HEK293 (cell line): ENCODE measurements around the gene ZNF343.

Experiments used
- BCL11B ChIP-seq: fragments of 450-650 bp; formaldehyde crosslinking; IDR thresholded peaks from 2 replicates; pipeline ENCODE4 v1.5.1; 2016; ENCODE audit warnings: low read depth, missing biosample characterization, missing genetic modification characterization
- GLI2 ChIP-seq: fragments of 450-650 bp; formaldehyde crosslinking; IDR thresholded peaks from 2 replicates; pipeline ENCODE4; 2017; ENCODE audit warnings: missing biosample characterization, missing genetic modification characterization, low read depth, borderline replicate concordance
- GLI4 ChIP-seq: fragments of 450-650 bp; formaldehyde crosslinking; IDR thresholded peaks from 2 replicates; pipeline ENCODE4 v1.5.1; 2016; ENCODE audit warnings: missing biosample characterization, missing genetic modification characterization
- KLF10 ChIP-seq: fragments of 450-650 bp; IDR thresholded peaks from 2 replicates; pipeline ENCODE4 v1.5.1; 2018; ENCODE audit warnings: missing biosample characterization, mild to moderate bottlenecking, missing genetic modification characterization
- MZF1 ChIP-seq: fragments of 450-650 bp; formaldehyde crosslinking; IDR thresholded peaks from 2 replicates; pipeline ENCODE4 v1.5.1; 2017; ENCODE audit warnings: missing biosample characterization, missing genetic modification characterization, borderline replicate concordance
- OVOL3 ChIP-seq: fragments of 450-650 bp; formaldehyde crosslinking; IDR thresholded peaks from 2 replicates; pipeline ENCODE4 v1.5.1; 2016; ENCODE audit warnings: missing biosample characterization, missing genetic modification characterization
- SCRT1 ChIP-seq: fragments of 450-650 bp; formaldehyde crosslinking; IDR thresholded peaks from 2 replicates; pipeline ENCODE4 v1.5.1; 2016; ENCODE audit warnings: missing biosample characterization, missing genetic modification characterization, borderline replicate concordance
- ZBTB48 ChIP-seq: fragments of 450-650 bp; formaldehyde crosslinking; IDR thresholded peaks from 2 replicates; pipeline ENCODE4 v1.5.1; 2016; ENCODE audit warnings: missing biosample characterization, missing genetic modification characterization
- ZBTB8A ChIP-seq: fragments of 450-650 bp; formaldehyde crosslinking; IDR thresholded peaks from 2 replicates; pipeline ENCODE4 v1.5.1; 2016; ENCODE audit warnings: missing biosample characterization, missing genetic modification characterization
- ZEB2 ChIP-seq: fragments of 450-650 bp; formaldehyde crosslinking; IDR thresholded peaks from 2 replicates; pipeline ENCODE4 v1.5.1; 2016; ENCODE audit warnings: missing biosample characterization, missing genetic modification characterization
- ZFP3 ChIP-seq: fragments of 450-650 bp; formaldehyde crosslinking; IDR thresholded peaks from 2 replicates; pipeline ENCODE4 v1.5.1; 2016; ENCODE audit warnings: low read depth, missing biosample characterization, missing genetic modification characterization
- ZNF138 ChIP-seq: fragments of 450-650 bp; formaldehyde crosslinking; IDR thresholded peaks from 2 replicates; pipeline ENCODE4 v1.5.1; 2016; ENCODE audit warnings: missing biosample characterization, missing genetic modification characterization, borderline replicate concordance
- ZNF16 ChIP-seq: fragments of 450-650 bp; formaldehyde crosslinking; IDR thresholded peaks from 2 replicates; pipeline ENCODE4 v1.5.1; 2016; ENCODE audit warnings: low read depth, missing biosample characterization, missing genetic modification characterization
- ZNF214 ChIP-seq: fragments of 450-650 bp; formaldehyde crosslinking; IDR thresholded peaks from 2 replicates; pipeline ENCODE4 v1.5.1; 2017; ENCODE audit warnings: missing biosample characterization, mild to moderate bottlenecking, missing genetic modification characterization, borderline replicate concordance
- ZNF292 ChIP-seq: fragments of 450-650 bp; formaldehyde crosslinking; IDR thresholded peaks from 2 replicates; pipeline ENCODE4 v1.5.1; 2016; ENCODE audit warnings: low read depth, missing biosample characterization, missing genetic modification characterization, borderline replicate concordance
- ZNF311 ChIP-seq: fragments of 450-650 bp; formaldehyde crosslinking; IDR thresholded peaks from 2 replicates; pipeline ENCODE4 v1.5.1; 2017; ENCODE audit warnings: missing biosample characterization, missing genetic modification characterization, borderline replicate concordance
- ZNF366 ChIP-seq: fragments of 450-650 bp; formaldehyde crosslinking; conservative IDR thresholded peaks from 2 replicates; pipeline ENCODE4 v1.5.1; 2016; ENCODE audit warnings: missing biosample characterization, missing genetic modification characterization
- ZNF473 ChIP-seq: fragments of 450-650 bp; formaldehyde crosslinking; IDR thresholded peaks from 2 replicates; pipeline ENCODE4 v1.5.1; 2017; ENCODE audit warnings: missing biosample characterization, missing genetic modification characterization
- ZNF560 ChIP-seq: fragments of 450-650 bp; formaldehyde crosslinking; IDR thresholded peaks from 2 replicates; pipeline ENCODE4 v1.5.1; 2017; ENCODE audit warnings: missing biosample characterization, missing genetic modification characterization, borderline replicate concordance
- ZNF624 ChIP-seq: fragments of 450-650 bp; formaldehyde crosslinking; IDR thresholded peaks from 2 replicates; pipeline ENCODE4 v1.5.1; 2017; ENCODE audit warnings: missing biosample characterization, missing genetic modification characterization
- ZNF837 ChIP-seq: fragments of 450-650 bp; formaldehyde crosslinking; IDR thresholded peaks from 2 replicates; pipeline ENCODE4 v1.5.1; 2016; ENCODE audit warnings: missing biosample characterization, missing genetic modification characterization
- TF ChIP-seq, protein P1 (sequence below): fragments of 450-650 bp; formaldehyde crosslinking; IDR thresholded peaks from 2 replicates; pipeline ENCODE4 v1.5.1; 2016; ENCODE audit warnings: missing biosample characterization, missing genetic modification characterization, low read depth
- TF ChIP-seq, protein P2 (sequence below): fragments of 450-650 bp; IDR thresholded peaks from 2 replicates; pipeline ENCODE4 v1.5.1; 2018; ENCODE audit warnings: missing biosample characterization, mild to moderate bottlenecking, missing genetic modification characterization
- TF ChIP-seq, protein P3 (sequence below): fragments of 450-650 bp; formaldehyde crosslinking; IDR thresholded peaks from 2 replicates; pipeline ENCODE4 v1.5.1; 2017; ENCODE audit warnings: missing biosample characterization, mild to moderate bottlenecking, missing genetic modification characterization, moderate library complexity
- TF ChIP-seq, protein P4 (sequence below): IDR thresholded peaks from 2 replicates; pipeline ENCODE4 v1.6.1; 2011; ENCODE audit warnings: mild to moderate bottlenecking, low read depth, low read length, borderline replicate concordance
- TF ChIP-seq, protein P5 (sequence below): fragments of 450-650 bp; formaldehyde crosslinking; IDR thresholded peaks from 2 replicates; pipeline ENCODE4 v1.5.1; 2016; ENCODE audit warnings: missing biosample characterization, missing genetic modification characterization
- TF ChIP-seq, protein P6 (sequence below): fragments of 450-650 bp; formaldehyde crosslinking; IDR thresholded peaks from 2 replicates; pipeline ENCODE4 v1.5.1; 2016; ENCODE audit warnings: missing biosample characterization, missing genetic modification characterization

The ZNF343 gene

DNA sequence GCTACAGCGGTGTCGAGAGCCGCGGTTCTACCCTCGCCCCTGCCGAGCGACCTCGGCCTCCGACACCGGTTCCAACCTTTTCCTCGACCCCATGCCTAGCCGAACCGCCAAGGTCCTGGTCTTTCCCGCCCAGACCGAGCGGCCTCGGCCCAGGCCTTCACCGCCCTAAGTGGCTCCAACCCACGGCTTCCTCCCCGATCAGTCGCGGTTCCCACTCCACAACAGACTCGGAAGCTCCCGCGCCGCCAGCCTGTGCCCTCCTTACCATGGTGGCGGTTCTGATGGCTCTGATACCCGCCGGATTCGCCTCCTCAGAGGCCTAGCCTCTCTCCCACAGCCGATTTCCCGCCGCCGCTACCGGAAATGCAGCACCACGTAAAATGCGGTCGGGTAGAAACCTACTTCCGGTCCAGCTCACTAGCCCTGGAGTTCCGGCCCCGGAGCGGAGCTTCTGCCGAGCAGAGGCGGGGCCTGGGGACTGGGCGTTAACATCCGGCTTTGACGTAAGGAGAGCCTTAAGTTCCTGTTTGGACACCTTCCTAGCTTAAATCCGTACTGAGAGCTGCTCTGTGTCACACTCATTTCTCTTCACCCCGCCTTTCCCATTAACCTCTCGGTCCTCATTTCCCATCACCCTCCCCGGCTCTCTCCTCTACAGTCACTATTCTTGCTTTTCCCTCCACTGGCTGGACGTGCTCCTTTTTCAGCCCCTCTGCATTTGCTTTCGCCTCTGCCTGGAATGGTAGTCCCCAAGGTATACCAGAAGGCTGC, 38.1 kb downstream of the ZNF343 start, which contains the start of gene SNRPB (continued):
- TF ChIP-seq, protein P1, sequence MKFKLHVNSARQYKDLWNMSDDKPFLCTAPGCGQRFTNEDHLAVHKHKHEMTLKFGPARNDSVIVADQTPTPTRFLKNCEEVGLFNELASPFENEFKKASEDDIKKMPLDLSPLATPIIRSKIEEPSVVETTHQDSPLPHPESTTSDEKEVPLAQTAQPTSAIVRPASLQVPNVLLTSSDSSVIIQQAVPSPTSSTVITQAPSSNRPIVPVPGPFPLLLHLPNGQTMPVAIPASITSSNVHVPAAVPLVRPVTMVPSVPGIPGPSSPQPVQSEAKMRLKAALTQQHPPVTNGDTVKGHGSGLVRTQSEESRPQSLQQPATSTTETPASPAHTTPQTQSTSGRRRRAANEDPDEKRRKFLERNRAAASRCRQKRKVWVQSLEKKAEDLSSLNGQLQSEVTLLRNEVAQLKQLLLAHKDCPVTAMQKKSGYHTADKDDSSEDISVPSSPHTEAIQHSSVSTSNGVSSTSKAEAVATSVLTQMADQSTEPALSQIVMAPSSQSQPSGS (tag by site-specific recombination): no peak
- TF ChIP-seq BCL11B (tag by site-specific recombination) (no peak), ZEB2 (peak; percentile 87), ZNF16 (tag by site-specific recombination) (peak; percentile 47; the same call in 1 of the 2 replicates), MZF1 (tag by site-specific recombination) (no peak; the same call in 1 of the 2 replicates), GLI2 (no peak; the same call in 1 of the 2 replicates), ZNF214 (tag by site-specific recombination) (no peak), ZNF473 (no peak), ZNF560 (no peak), ZFP3 (tag by site-specific recombination) (no peak), ZNF311 (no peak), ZNF138 (tag by site-specific recombination) (peak; percentile 84; the same call in 1 of the 2 replicates), SCRT1 (tag by site-specific recombination) (no peak), ZNF837 (tag by site-specific recombination) (no peak), OVOL3 (tag by site-specific recombination) (peak; percentile 88), ZBTB8A (tag by site-specific recombination) (peak; percentile 70), KLF10 (tag by site-specific recombination) (peak; percentile 61; the same call in 1 of the 2 replicates), ZNF292 (no peak), ZNF366 (tag by site-specific recombination) (peak; percentile 86), GLI4 (tag by site-specific recombination) (peak; percentile 86), ZBTB48 (tag by site-specific recombination) (peak; percentile 38; the same call in 1 of the 2 replicates), ZNF624 (no peak)
- TF ChIP-seq, protein P2, sequence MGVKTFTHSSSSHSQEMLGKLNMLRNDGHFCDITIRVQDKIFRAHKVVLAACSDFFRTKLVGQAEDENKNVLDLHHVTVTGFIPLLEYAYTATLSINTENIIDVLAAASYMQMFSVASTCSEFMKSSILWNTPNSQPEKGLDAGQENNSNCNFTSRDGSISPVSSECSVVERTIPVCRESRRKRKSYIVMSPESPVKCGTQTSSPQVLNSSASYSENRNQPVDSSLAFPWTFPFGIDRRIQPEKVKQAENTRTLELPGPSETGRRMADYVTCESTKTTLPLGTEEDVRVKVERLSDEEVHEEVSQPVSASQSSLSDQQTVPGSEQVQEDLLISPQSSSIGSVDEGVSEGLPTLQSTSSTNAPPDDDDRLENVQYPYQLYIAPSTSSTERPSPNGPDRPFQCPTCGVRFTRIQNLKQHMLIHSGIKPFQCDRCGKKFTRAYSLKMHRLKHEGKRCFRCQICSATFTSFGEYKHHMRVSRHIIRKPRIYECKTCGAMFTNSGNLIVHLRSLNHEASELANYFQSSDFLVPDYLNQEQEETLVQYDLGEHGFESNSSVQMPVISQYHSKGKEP: peak; percentile 63; the same call in 1 of the 2 replicates
- TF ChIP-seq, protein P3, sequence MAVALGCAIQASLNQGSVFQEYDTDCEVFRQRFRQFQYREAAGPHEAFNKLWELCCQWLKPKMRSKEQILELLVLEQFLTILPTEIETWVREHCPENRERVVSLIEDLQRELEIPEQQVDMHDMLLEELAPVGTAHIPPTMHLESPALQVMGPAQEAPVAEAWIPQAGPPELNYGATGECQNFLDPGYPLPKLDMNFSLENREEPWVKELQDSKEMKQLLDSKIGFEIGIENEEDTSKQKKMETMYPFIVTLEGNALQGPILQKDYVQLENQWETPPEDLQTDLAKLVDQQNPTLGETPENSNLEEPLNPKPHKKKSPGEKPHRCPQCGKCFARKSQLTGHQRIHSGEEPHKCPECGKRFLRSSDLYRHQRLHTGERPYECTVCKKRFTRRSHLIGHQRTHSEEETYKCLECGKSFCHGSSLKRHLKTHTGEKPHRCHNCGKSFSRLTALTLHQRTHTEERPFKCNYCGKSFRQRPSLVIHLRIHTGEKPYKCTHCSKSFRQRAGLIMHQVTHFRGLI (tag by site-specific recombination): peak; percentile 38; the same call in 1 of the 2 replicates
- TF ChIP-seq, protein P4, sequence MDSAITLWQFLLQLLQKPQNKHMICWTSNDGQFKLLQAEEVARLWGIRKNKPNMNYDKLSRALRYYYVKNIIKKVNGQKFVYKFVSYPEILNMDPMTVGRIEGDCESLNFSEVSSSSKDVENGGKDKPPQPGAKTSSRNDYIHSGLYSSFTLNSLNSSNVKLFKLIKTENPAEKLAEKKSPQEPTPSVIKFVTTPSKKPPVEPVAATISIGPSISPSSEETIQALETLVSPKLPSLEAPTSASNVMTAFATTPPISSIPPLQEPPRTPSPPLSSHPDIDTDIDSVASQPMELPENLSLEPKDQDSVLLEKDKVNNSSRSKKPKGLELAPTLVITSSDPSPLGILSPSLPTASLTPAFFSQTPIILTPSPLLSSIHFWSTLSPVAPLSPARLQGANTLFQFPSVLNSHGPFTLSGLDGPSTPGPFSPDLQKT: peak; percentile 94
- TF ChIP-seq, protein P5, sequence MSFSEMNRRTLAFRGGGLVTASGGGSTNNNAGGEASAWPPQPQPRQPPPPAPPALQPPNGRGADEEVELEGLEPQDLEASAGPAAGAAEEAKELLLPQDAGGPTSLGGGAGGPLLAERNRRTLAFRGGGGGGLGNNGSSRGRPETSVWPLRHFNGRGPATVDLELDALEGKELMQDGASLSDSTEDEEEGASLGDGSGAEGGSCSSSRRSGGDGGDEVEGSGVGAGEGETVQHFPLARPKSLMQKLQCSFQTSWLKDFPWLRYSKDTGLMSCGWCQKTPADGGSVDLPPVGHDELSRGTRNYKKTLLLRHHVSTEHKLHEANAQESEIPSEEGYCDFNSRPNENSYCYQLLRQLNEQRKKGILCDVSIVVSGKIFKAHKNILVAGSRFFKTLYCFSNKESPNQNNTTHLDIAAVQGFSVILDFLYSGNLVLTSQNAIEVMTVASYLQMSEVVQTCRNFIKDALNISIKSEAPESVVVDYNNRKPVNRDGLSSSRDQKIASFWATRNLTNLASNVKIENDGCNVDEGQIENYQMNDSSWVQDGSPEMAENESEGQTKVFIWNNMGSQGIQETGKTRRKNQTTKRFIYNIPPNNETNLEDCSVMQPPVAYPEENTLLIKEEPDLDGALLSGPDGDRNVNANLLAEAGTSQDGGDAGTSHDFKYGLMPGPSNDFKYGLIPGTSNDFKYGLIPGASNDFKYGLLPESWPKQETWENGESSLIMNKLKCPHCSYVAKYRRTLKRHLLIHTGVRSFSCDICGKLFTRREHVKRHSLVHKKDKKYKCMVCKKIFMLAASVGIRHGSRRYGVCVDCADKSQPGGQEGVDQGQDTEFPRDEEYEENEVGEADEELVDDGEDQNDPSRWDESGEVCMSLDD (tag by site-specific recombination): no peak
- TF ChIP-seq, protein P6, sequence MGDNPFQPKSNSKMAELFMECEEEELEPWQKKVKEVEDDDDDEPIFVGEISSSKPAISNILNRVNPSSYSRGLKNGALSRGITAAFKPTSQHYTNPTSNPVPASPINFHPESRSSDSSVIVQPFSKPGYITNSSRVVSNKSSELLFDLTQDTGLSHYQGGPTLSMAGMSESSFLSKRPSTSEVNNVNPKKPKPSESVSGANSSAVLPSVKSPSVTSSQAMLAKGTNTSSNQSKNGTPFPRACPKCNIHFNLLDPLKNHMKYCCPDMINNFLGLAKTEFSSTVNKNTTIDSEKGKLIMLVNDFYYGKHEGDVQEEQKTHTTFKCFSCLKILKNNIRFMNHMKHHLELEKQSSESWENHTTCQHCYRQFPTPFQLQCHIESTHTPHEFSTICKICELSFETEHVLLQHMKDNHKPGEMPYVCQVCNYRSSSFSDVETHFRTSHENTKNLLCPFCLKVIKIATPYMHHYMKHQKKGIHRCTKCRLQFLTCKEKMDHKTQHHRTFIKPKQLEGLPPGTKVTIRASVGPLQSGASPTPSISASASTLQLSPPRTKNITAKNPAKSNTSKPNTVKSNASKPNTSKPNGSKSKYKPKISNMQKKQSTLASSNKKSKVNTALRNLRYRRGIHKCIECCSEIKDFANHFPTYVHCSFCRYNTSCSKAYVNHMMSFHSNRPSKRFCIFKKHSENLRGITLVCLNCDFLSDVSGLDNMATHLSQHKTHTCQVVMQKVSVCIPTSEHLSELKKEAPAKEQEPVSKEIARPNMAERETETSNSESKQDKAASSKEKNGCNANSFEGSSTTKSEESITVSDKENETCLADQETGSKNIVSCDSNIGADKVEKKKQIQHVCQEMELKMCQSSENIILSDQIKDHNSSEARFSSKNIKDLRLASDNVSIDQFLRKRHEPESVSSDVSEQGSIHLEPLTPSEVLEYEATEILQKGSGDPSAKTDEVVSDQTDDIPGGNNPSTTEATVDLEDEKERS: no peak
